Lower leg skin (tissue), 3 donors: ENCODE results near the gene XIRP1.

ENCODE experiments used
- CTCF ChIP-seq, 3 donors: fragments of 450-650 bp; IDR thresholded peaks; one replicate each; pipeline ENCODE4 v1.5.1; 2016; ENCODE audit warnings: antibody characterized with exemption in 3 of 3, mild to moderate bottlenecking in 3 of 3, moderate library complexity in 2 of 3
- POLR2A ChIP-seq, 2 donors: fragments of 450-650 bp; IDR thresholded peaks; one replicate each; pipeline ENCODE4 v1.6.1; 2016 to 2017; ENCODE audit warnings: antibody characterized with exemption in 2 of 2, mild to moderate bottlenecking in 1 of 2, moderate library complexity in 1 of 2

- TF ChIP-seq CTCF (IDR thresholded peaks at IDR 0.05), result no peak
- TF ChIP-seq POLR2A (IDR thresholded peaks at IDR 0.05), result no peak
Measured at GRCh38 chr3:39165518-39165917, 26.9 kb downstream of the XIRP1 start.
